ENCODE results near the gene LEFTY1.
"Not testable (repeated sequence)": the region's sequence is repeated elsewhere in the genome, so short reads cannot be mapped to it uniquely, and the experiment has no call there.

Gene LEFTY1, protein sequence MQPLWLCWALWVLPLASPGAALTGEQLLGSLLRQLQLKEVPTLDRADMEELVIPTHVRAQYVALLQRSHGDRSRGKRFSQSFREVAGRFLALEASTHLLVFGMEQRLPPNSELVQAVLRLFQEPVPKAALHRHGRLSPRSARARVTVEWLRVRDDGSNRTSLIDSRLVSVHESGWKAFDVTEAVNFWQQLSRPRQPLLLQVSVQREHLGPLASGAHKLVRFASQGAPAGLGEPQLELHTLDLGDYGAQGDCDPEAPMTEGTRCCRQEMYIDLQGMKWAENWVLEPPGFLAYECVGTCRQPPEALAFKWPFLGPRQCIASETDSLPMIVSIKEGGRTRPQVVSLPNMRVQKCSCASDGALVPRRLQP
- long read RNA-seq = 0 reads

DNA sequence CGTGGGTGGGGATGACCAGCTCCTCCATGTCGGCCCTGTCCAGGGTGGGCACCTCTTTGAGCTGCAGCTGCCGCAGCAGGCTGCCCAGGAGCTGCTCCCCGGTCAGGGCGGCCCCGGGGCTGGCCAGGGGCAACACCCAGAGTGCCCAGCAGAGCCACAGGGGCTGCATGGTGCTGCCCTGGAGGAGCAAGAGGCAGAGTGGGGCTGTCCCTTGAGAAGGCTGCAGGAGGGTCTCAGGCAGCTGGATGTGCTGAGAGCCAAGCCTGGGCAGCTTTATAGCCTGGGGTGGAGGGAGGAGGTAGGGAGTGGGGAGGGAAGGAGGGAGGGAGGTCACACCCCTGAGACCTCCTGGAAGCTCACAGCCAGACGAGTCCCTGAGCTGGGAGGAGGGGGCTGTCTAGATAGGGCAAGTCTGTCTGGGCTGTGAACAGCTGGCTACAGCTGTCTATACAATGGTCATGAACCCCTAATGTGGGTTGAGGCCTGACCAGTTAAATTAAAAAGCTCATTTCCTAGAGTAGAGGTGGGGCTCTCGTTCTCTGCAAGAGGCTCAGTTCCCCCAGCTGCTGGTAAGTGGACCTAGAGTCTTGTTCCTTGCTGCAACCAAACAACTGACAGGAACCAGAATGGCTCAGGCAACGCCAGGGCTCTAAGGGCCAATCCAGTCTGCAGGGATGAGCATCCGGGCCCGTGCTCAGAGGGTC lies at the start of gene LEFTY1:
TSS of gene LEFTY1 (minus strand) at position 249 of the 704 bp plus-strand sequence. CDS start at position 169, 80 bp downstream.
- no peak within 1 kb of the TSS for H3K4me3 ChIP-seq (replicated peaks; ENCODE audit: insufficient read depth, low read length)
- no peaks in the 10 kb centered on the region for H3K27me3 ChIP-seq (ENCODE audit: insufficient read depth, poor library complexity, severe bottlenecking)
- TF ChIP-seq GABPA (IDR thresholded peaks at IDR 0.05; ENCODE audit: low read depth) (no peak), SPI1 (IDR thresholded peaks at IDR 0.05; ENCODE audit: borderline replicate concordance, low read depth) (no peak), POLR2AphosphoS5 (IDR thresholded peaks at IDR 0.05; ENCODE audit: low read depth) (no peak)
- TF ChIP-seq, protein P1, sequence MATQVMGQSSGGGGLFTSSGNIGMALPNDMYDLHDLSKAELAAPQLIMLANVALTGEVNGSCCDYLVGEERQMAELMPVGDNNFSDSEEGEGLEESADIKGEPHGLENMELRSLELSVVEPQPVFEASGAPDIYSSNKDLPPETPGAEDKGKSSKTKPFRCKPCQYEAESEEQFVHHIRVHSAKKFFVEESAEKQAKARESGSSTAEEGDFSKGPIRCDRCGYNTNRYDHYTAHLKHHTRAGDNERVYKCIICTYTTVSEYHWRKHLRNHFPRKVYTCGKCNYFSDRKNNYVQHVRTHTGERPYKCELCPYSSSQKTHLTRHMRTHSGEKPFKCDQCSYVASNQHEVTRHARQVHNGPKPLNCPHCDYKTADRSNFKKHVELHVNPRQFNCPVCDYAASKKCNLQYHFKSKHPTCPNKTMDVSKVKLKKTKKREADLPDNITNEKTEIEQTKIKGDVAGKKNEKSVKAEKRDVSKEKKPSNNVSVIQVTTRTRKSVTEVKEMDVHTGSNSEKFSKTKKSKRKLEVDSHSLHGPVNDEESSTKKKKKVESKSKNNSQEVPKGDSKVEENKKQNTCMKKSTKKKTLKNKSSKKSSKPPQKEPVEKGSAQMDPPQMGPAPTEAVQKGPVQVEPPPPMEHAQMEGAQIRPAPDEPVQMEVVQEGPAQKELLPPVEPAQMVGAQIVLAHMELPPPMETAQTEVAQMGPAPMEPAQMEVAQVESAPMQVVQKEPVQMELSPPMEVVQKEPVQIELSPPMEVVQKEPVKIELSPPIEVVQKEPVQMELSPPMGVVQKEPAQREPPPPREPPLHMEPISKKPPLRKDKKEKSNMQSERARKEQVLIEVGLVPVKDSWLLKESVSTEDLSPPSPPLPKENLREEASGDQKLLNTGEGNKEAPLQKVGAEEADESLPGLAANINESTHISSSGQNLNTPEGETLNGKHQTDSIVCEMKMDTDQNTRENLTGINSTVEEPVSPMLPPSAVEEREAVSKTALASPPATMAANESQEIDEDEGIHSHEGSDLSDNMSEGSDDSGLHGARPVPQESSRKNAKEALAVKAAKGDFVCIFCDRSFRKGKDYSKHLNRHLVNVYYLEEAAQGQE (IDR thresholded peaks at IDR 0.05; ENCODE audit: insufficient replicate concordance, low read depth) = no peak
- DNase-seq (ENCODE audit: low read depth in 1 of 2, low spot score in 1 of 2) = no peak
- no peak within 1 kb of the TSS for H3K27ac ChIP-seq (replicated peaks)

DNA sequence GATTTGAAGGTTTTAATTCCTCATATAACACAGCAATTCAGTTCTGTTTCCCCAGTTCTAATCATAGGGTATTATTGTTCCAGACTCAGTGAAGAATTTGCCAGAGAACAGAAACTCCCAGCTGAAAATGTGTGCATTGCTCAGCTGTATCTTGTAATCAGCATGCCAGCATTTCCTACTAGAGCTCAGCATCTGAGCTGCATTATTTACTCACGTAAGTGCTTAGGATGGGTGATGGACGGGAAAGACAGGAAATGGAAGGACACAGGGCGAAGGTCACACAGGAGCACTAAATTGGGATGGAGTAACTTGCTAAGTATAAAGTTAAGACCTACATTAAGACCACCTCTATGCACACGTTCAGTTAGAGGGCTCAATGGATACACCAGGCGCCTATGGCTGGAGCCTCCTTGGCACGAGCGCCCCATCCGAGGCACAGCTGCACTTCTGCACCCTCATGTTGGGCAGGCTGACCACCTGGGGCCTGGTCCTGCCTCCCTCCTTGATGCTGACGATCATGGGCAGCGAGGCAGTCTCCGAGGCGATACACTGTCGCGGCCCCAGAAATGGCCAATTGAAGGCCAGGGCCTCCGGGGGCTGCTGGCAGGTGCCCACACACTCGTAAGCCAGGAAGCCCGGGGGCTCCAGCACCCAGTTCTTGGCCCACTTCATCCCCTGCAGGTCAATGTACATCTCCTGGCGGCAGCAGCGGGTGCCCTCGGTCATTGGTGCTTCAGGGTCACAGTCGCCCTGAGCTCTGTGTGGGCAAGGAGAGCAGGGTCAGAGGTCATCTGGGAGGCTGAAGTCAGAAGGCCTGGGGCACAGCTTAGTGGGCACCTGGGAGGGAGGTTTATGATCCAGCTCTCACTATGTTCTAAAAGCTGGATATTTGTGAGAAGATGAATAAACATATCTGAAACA lies 48.4 kb upstream of the LEFTY1 start:
- Histone ChIP-seq H3K27me3 (ENCODE audit: insufficient read depth, poor library complexity, severe bottlenecking) (no peaks in the 10 kb centered on the region), H3K27ac (replicated peaks) (no peak overlapping the region), H3K4me3 (replicated peaks; ENCODE audit: insufficient read depth, low read length) (no peak overlapping the region)
- TF ChIP-seq, protein P1 (IDR thresholded peaks at IDR 0.05; ENCODE audit: insufficient replicate concordance, low read depth) = no peak
- TF ChIP-seq, protein P2, sequence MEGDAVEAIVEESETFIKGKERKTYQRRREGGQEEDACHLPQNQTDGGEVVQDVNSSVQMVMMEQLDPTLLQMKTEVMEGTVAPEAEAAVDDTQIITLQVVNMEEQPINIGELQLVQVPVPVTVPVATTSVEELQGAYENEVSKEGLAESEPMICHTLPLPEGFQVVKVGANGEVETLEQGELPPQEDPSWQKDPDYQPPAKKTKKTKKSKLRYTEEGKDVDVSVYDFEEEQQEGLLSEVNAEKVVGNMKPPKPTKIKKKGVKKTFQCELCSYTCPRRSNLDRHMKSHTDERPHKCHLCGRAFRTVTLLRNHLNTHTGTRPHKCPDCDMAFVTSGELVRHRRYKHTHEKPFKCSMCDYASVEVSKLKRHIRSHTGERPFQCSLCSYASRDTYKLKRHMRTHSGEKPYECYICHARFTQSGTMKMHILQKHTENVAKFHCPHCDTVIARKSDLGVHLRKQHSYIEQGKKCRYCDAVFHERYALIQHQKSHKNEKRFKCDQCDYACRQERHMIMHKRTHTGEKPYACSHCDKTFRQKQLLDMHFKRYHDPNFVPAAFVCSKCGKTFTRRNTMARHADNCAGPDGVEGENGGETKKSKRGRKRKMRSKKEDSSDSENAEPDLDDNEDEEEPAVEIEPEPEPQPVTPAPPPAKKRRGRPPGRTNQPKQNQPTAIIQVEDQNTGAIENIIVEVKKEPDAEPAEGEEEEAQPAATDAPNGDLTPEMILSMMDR (IDR thresholded peaks at IDR 0.05; ENCODE audit: insufficient read depth, low read length) = no peak
- TF ChIP-seq SPI1 (IDR thresholded peaks at IDR 0.05; ENCODE audit: borderline replicate concordance, low read depth) (no peak), POLR2AphosphoS5 (IDR thresholded peaks at IDR 0.05; ENCODE audit: low read depth) (no peak), GABPA (IDR thresholded peaks at IDR 0.05; ENCODE audit: low read depth) (no peak)
- no peak for DNase-seq (ENCODE audit: low read depth in 1 of 2, low spot score in 1 of 2)

DNA sequence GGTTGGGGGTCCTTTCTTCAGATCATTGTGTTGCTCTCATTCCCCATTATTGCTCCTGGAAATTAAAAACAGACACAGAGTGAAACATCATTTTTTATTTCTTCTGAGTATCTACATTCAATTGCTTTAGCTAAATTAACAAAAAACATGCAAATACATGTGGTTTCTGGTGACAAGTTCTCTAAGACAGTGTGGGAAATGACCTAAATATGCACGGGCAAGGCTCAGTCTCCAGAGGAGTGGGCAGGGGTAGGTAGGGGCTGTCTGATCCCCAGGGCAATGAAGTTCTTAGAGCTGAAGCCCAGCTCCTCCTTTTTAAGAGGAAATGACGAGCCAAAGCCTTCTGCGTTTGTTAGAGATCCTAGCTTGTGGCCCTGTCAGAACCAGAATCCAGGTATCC lies 47.6 kb upstream of the LEFTY1 start:
- no peaks in the 10 kb centered on the region for H3K27me3 ChIP-seq (ENCODE audit: insufficient read depth, poor library complexity, severe bottlenecking)

DNA sequence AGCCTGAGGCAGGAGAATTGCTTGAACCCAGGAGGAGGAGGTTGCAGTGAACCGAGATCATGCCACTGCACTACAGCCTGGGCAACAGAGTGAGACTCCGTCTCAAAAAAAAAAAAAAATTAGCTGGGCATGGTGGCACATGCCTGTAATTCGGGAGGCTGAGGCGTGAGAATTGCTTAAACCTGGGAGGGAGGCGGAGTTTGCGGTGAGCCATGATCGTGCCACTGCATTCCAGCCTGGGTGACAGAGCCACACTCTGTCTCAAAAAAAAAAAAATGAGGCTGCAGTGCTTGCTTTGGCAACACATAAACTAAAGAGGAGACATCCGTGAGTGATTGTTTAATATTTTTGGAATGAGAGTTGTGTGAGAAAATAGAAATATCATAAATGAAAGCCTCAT lies 47.1 kb upstream of the LEFTY1 start:
- H3K27me3 ChIP-seq (ENCODE audit: insufficient read depth, poor library complexity, severe bottlenecking); H3K4me3 ChIP-seq (replicated peaks; ENCODE audit: insufficient read depth, low read length); H3K27ac ChIP-seq (replicated peaks); DNase-seq (ENCODE audit: low read depth in 1 of 2, low spot score in 1 of 2): not testable (repeated sequence)

More for the DNA sequence above, 47.6 kb upstream of the LEFTY1 start:
- no peak for DNase-seq (ENCODE audit: low read depth in 1 of 2, low spot score in 1 of 2)
- H3K4me3 ChIP-seq (replicated peaks; ENCODE audit: insufficient read depth, low read length) = no peak overlapping the region
- TF ChIP-seq, protein P2 (IDR thresholded peaks at IDR 0.05; ENCODE audit: insufficient read depth, low read length) = no peak
- TF ChIP-seq SPI1 (IDR thresholded peaks at IDR 0.05; ENCODE audit: borderline replicate concordance, low read depth) (no peak), GABPA (IDR thresholded peaks at IDR 0.05; ENCODE audit: low read depth) (no peak), POLR2AphosphoS5 (IDR thresholded peaks at IDR 0.05; ENCODE audit: low read depth) (no peak)
- TF ChIP-seq, protein P1 (IDR thresholded peaks at IDR 0.05; ENCODE audit: insufficient replicate concordance, low read depth) = no peak
- no peak overlapping the region for H3K27ac ChIP-seq (replicated peaks)
